AG09319 (cell line): Measurements from ENCODE around the gene TIGD2.

Experiments used
- DNase-seq: peaks from one replicate; pipeline ENCODE4 v3.0.0-alpha.2; 2010; ENCODE audit warnings: low read depth; ENCODE audit errors: extremely low read depth
- CTCF ChIP-seq: IDR thresholded peaks from 2 replicates; pipeline ENCODE4 v1.5.1; 2011; ENCODE audit warnings: low read depth, mild to moderate bottlenecking, inconsistent platforms, low read length, moderate library complexity

Gene TIGD2

GRCh38 chr4:89162496-89162895, 51.2 kb downstream of the TIGD2 start:
- DNase-seq = no peak
- no peak for TF ChIP-seq CTCF

- no peak for DNase-seq
- TF ChIP-seq CTCF = no peak
Measured at GRCh38 chr4:89162987-89163386, 51.7 kb downstream of the TIGD2 start.

GRCh38 chr4:89164400-89164799, 53.1 kb downstream of the TIGD2 start:
- TF ChIP-seq CTCF = no peak
- no peak for DNase-seq
